GM21737 (cell line): ENCODE results near the gene GYPC.
"Not testable (repeated sequence)": the region's sequence is repeated elsewhere in the genome, so short reads cannot be mapped to it uniquely, and the experiment has no call there.

ENCODE experiments used
- ATAC-seq: cut with Tn5 transposase; IDR thresholded peaks from one replicate; pipeline ENCODE4 v1.9.1; 2021; ENCODE audit warnings: mild to moderate bottlenecking, moderate library complexity; ENCODE audit not compliant: unreplicated experiment

Gene GYPC

DNA sequence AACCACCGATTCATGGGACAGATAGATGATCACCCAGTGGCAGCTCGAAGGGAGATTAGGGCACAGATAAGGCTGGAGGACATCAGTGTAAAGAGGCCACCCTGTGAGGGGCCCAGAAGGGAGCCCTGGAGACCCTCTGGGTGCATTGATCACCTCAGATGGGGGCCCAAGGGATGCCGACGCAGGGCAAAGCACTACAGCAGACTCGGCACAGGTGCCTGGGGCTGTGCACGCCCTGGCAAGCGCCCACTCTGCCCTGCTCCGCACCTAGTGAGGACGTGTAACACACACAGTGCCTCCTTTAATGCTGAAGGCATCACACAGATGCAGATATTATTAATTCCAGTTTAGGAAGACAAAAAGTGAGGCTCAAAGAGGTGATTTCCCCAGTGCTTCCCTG, 9.5 kb downstream of the GYPC start:
- ATAC-seq = no peak

DNA sequence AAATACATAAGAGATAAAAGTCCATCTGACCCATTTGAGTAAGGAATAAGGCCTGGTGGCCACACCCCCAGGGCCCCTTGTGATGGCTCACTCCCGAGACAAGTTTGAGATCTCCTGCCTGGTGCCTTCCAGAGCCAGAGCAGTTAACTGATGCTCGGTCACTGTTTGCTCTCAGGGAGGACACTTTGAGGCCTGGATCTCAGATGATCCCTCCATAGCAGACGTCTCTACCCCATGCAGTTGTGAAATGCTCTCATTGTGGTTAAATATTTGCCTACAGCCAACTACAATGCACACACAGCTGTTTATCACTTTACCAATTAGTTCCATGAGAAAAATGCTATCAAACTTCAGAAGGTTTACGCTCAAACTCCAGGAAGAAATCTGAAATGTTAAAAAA, 12.3 kb downstream of the GYPC start:
- no peak for ATAC-seq

DNA sequence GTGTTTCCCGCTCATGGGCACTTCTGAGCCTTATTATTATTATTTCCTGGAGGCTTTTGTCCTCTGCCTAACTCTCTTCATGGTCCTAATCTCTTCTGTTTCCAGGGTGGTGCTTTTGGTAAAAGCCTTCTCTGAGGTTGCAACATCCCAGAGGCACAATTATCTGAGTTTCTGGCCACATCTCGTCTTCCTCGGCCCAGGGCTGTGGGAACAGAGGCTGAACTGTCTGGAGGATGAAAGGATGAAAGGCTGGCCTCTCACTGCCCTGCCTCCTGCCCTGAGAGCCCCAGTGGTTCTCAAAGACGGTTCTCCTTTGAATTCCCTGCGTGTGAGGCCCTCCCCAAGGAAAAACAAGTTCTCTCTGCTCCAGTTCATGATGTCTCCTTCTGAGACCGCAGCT, 13.8 kb downstream of the GYPC start:
- no peak for ATAC-seq

DNA sequence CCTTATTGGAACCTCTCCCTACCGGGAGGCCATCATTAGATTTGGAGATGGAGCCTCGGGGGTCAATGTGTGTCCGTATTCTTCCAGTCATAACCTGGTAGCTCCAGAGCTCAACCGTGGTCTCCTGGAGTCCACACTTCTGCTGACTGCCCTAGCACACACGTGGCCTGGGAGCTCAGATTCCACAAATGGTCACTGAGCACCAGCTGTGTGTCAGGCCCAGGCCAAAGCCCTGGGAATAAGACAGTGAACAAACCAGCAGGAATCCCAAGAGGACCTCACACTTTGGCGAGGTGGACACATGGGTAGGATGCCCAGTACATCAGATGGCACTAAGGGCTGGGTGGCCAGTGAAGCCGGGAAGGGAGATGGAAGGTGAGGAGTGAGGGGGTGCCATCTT, 15.5 kb downstream of the GYPC start:
- no peak for ATAC-seq

DNA sequence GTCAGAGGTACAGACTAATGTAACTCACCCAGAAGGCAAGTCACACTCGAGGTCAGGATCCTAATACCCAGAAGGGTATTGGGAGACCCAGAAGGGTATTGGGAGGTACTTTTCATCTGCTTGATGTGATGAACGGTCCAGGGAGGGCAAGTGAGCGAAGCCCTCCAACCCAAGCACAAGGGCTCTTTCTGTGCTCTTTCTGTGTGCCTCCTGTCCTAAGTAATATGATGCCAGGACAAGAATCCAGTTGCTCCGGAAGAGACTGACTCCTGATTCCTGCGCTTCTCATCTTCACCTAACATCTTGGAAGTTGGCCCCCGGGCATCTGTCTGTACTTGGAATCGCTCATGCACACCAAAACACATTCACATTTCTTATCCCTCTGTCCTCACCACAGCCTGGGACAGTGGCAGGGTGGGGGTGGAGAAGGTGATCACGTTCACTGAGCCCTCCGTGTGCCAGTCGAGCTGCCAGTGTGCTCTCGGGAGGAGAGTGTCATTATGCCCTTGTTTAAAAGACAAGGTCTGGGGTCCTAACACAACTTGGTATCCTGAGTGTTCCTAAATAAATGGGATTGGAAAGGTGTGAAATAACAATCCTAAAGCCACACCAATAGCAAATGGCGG, 17.1 kb downstream of the GYPC start:
- no peak for ATAC-seq

DNA sequence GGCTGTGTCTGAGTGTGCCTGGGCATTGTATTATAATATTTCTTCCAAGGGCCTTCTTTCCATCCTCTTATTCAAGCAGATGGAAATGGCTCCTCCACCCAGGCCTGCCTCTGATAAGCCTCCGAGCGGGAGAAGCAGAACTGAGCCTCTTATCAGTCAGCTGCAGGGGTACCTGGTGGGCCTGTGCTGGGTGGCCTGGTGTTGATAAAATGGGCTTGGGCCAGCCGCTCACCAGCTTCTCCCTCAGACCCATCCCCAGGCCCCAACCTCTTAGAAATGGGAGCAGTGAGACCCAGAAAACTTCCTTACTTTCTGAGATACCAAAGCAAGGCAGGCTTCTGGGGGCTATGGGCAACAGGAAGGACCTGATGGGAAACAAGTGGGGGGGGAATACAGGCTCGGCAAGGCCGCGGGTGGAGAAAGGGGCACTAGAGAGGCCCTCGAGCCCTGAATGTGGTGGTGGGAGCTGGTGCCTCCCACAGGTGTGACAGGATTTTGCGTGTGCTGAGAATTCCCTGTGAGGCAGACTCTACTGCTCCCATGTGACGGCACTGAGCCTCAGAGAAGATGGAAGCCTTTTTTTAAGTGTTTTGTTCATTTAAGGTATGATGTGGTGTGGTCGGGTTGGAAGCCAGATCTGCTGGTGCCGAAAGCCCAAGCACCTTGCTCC, 18.3 kb downstream of the GYPC start:
- ATAC-seq = no peak

DNA sequence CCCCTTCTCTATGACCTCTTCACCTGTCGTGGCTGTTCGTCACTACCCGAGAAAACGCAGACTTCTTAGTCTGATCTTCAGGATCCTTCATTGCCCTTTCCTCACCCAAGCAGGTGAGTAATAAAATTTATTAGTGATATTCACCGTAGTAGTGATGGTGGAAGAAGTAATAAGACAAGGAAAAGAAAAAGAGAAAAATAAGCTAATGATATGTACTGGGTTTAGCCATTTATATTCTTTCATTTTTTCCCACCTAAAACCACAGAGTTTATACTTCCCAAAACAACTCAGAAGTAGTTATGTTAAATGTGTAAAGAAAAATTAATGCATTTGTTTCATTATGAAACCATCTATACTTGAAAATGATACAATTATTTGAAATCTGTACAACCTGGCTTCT, 19.7 kb downstream of the GYPC start:
- ATAC-seq = no peak

- ATAC-seq = no peak
Measured at GRCh38 chr2:126676221-126677175, 20.5 kb downstream of the GYPC start.

GRCh38 chr2:126677176-126677538, 21.2 kb downstream of the GYPC start:
- ATAC-seq = no peak

DNA sequence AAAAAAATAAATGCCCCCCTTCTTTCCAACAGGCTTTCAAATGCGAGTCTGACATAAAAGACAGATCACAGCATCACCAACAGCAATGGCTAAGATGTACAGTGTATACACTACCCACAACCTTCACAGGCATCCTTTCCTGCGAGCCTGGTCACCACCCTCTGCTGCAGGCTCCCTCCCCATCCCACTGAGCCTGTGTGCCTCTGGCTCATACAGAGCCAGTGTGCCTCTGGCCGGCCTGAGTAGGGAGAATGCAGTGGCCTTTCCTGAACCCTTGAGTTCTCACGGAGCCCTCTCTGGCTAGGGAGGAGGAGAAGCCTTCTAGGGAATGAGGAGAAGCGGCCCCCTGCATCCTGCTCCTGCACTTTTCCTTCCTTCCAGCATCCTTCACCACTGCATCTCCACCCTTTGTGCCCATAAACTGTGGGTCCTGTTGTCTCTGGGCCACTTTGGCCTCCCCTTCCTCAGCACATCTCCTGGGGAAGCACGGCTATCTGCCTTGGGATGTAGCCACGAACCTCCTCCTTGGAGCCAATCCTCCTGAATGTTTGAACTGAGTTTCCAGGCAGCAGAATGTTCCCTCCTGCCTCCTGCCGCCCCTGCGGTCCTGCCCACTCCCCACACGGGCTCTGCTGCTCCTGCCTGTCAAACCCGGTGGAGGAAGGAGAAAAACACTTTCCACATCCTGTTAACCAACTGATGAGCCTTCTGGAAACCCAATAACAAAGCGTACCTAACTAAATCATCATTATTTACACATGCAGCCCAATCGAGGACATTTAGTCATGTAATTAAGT, 22.5 kb downstream of the GYPC start:
- no peak for ATAC-seq

DNA sequence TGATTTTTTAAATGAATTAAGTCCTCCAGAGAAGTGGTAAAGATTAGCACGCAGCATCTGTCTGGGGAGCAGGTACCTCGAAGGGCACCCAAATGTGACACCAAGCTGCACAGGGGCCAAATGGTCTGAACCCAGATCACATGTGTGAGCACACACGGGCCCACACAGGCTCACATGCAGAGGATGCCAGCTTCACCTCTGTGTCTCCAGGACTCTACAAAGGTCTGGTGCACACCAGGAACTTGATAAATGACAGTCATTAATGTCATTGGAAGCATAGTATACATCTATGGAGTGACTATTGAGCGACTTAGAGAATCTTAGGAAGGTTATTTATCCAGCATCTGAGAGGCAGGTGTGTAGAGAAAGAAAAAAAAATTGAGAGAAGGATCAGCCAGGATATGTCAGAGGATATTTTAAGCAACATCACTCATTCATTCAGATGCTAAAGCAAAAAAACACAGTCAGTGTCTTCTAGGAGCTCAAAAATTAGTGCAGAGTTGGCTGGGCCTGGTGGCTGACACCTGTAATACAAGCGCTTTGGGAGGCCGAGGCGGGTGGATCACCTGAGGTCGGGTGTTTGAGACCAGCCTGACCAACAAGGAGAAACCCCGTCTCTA, 23.2 kb downstream of the GYPC start:
- no peak for ATAC-seq

GRCh38 chr2:126681505-126681904, 25.5 kb downstream of the GYPC start:
- no peak for ATAC-seq

DNA sequence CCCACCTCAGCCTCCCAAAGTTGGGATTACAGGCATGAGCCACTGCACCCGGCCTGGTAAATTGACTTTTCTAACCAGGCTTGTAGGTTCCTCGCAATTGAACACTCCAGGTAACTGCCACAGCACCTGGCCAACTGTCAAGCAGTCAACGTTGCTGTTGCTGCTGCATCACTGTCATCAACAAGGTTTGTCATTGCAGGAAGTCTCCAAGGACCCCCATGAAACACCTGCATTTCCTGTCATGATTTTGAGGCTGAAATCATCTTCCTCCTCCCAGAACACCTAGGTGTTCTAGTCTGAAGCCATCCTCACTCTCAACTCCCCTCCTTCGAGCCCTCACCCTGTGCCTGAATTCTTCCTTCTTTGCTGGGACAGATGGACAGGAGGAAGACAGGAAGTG, 29.7 kb downstream of the GYPC start:
- no peak for ATAC-seq

GRCh38 chr2:126686286-126686685, 30.3 kb downstream of the GYPC start:
- no peak for ATAC-seq

GRCh38 chr2:126686841-126687485, 31.0 kb downstream of the GYPC start:
- no peak for ATAC-seq

DNA sequence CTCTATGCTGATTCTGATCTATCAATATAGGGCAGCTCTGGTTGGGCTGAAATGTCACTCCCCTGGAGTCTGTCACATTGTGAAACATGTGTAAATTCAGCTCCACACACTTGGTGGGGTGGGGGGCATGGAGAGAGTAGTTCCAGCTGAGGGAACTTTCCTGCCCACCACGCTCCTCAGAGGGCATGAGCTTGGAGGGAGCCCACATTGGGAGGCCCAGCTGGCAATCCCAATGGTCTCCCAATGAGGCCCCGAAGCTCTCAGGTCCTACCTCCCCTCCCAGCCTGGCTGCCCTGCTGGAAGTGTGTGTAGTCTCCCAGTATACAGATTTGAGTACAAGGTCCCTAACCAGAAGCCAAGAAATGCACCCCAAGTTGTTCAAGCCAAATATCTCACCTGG, 31.5 kb downstream of the GYPC start:
- ATAC-seq = no peak

GRCh38 chr2:126688594-126688993, 32.6 kb downstream of the GYPC start:
- ATAC-seq = not testable (repeated sequence)

- not testable (repeated sequence) for ATAC-seq
Measured at GRCh38 chr2:126692241-126692640, 36.3 kb downstream of the GYPC start.

DNA sequence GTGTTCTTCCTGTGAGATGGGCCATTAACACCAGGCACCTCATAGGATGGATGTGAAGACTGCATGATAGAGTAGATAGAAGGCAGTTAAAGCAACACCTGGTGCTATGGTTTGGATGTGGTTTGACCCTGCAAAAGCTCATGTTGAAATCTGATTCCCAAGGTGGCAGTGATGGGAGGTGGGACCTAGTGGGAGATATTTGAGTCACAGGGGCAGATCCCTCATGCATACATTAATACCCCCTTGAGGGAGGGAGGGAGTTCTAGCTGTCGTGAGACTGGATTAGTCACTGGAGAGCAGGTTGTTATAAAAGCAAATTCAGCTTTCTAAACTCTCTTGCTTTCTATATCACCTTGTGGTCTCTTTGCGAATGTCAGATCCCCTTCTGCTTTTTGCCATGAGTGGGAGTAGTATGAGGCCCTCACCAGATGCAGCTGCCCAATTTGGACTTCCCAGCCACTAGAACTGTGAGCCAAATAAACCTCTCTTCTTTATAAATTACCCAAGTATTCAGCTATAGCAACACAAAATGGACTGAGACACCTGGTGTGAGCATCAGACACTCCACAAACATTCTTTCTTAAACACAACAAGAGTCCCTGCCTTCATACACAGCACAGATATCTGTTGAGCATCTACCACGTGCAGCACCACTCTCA, 37.1 kb downstream of the GYPC start:
- ATAC-seq = not testable (repeated sequence)
